Aorta (tissue), 5 donors: ENCODE results near the gene DNAH8. TPM values are rescaled to one million over a fixed set of nuclear protein-coding genes. Genes with fewer than 3 reads are reported as not detected.

Experiments used
- ATAC-seq: fragments of 200-7000 bp; cut with Tn5 transposase; one replicate; pipeline ENCODE4 v1.9.1; 2022; ENCODE audit warnings: moderate library complexity; ENCODE audit not compliant: low FRiP score
- DNase-seq, 2 donors: peaks; one replicate each; pipeline ENCODE4 v3.0.0-alpha.2; 2020
- H3K27ac ChIP-seq, 2 donors: one replicate each; pipeline ENCODE4 v1.5.1; 2013; ENCODE audit warnings: low read length in 2 of 2, mild to moderate bottlenecking in 2 of 2, moderate library complexity in 2 of 2, control low read depth in 1 of 2, inconsistent platforms in 1 of 2, low read depth in 1 of 2
- H3K27me3 ChIP-seq, 2 donors: one replicate each; pipeline ENCODE4 v1.6.1; 2013; ENCODE audit warnings: control low read depth in 1 of 2, low read length in 1 of 2, mild to moderate bottlenecking in 1 of 2, moderate library complexity in 1 of 2; ENCODE audit not compliant: insufficient read depth in 2 of 2, control insufficient read depth in 1 of 2
- H3K36me3 ChIP-seq, 2 donors: one replicate each; pipeline ENCODE4 v1.6.1; 2013; ENCODE audit warnings: control low read depth in 1 of 2, low read length in 1 of 2, mild to moderate bottlenecking in 1 of 2; ENCODE audit not compliant: insufficient read depth in 2 of 2, control insufficient read depth in 1 of 2
- H3K4me1 ChIP-seq, 2 donors: one replicate each; pipeline ENCODE4 v1.6.1; 2013; ENCODE audit warnings: low read length in 2 of 2, control low read depth in 1 of 2, mild to moderate bottlenecking in 1 of 2, moderate library complexity in 1 of 2; ENCODE audit not compliant: insufficient read depth in 2 of 2, control insufficient read depth in 1 of 2
- H3K4me3 ChIP-seq, 2 donors: one replicate each; pipeline ENCODE4 v1.5.1; 2013; ENCODE audit warnings: low read length in 2 of 2, control low read depth in 1 of 2, mild to moderate bottlenecking in 1 of 2
- H3K9me3 ChIP-seq: one replicate; pipeline ENCODE4 v1.6.1; 2013; ENCODE audit warnings: mild to moderate bottlenecking, low read length; ENCODE audit not compliant: control insufficient read depth
- WGBS, 2 donors: extraction: QIAGEN DNeasy Blood & Tissue Kit; methylation state at CpG; one replicate each; pipeline ENCODE4 v1.1.7; 2013; 5-methylcytosine and 5-hydroxymethylcytosine counted together
- intact Hi-C, 2 donors: fragments of 100-400 bp; cut with DNase I; formaldehyde crosslinking; loops; one replicate each; pipeline versions ENCODE4 v1.14.2 to v1.15.0; 2022
- polyA plus RNA-seq, 2 donors: library from polyadenylated mRNA; stranded (reverse); fragments of 200-250 nt; gene quantifications; one replicate each; pipeline ENCODE4 v1.2.3, GENCODE V29; 2013
- total RNA-seq, 2 donors: library from RNA; stranded (reverse); fragmentation: NEBNext Ultra II Directional; extraction: Animal tissue kit (Norgen Biotek cat#: 25700); gene quantifications; one replicate each; pipeline ENCODE4 v1.2.1, GENCODE V29; 2021
- donor health status: healthy with polysubstance abuse.
- donor health status: Bipolar disorder and iron deficiency.
- donor health status: DM: no; HTN: no; CAD: no.
- donor health status: DM: no; HTN: no; CAD: no.
- donor health status: DM: yes; HTN: yes; CAD: no.

The DNAH8 gene
- total and polyA plus RNA-seq, 4 donors: under 0.01 to 0.03 (median 0.03) TPM; not detected in 1

- H3K9me3 ChIP-seq: no peaks in the 10 kb centered on the region
- ATAC-seq (no peak), DNase-seq (peak in 1 of 2 donors; percentile 36)
- no peak overlapping the region for H3K27ac ChIP-seq
- no peaks in the 10 kb centered on the region for H3K27me3 ChIP-seq
- no peaks in the 10 kb centered on the region for H3K4me1 ChIP-seq
- intact Hi-C loops: no loop called here
- no peak overlapping the region for H3K4me3 ChIP-seq
- H3K36me3 ChIP-seq: no peaks in the 10 kb centered on the region
- 77 to 85% methylated on average over 9 of the region's 9 CpGs for WGBS, 2 donors
These were observed 339.5 kb downstream of the DNAH8 start for GRCh38 chr6:39054577-39055142.

- intact Hi-C loops: no loop called here
- H3K27ac ChIP-seq: no peak overlapping the region
- WGBS, 2 donors: 76 to 88% methylated on average over 7 of the region's 7 CpGs
- no peaks in the 10 kb centered on the region for H3K36me3 ChIP-seq
- H3K4me1 ChIP-seq: no peaks in the 10 kb centered on the region
- H3K27me3 ChIP-seq: no peaks in the 10 kb centered on the region
- no peak overlapping the region for H3K4me3 ChIP-seq
- H3K9me3 ChIP-seq: no peaks in the 10 kb centered on the region
- ATAC-seq (no peak), DNase-seq (no peak)
These were observed 340.6 kb downstream of the DNAH8 start for GRCh38 chr6:39055661-39056060.

- Histone ChIP-seq H3K9me3 (no peaks in the 10 kb centered on the region), H3K4me3 (no peak overlapping the region), H3K36me3 (no peaks in the 10 kb centered on the region), H3K4me1 (no peaks in the 10 kb centered on the region), H3K27ac (no peak overlapping the region), H3K27me3 (no peaks in the 10 kb centered on the region)
- intact Hi-C loops: no loop called here
- ATAC-seq (no peak), DNase-seq (no peak)
- WGBS, 2 donors: 90 to 97% methylated on average over 5 of the region's 5 CpGs
These were observed 341.1 kb downstream of the DNAH8 start for GRCh38 chr6:39056191-39056590.

- ATAC-seq: no peak
- intact Hi-C loops: no loop called here
- no peak overlapping the region for H3K4me3 ChIP-seq
- H3K4me1 ChIP-seq: no peaks in the 10 kb centered on the region
- WGBS, 2 donors: 83% methylated on average over 9 of the region's 9 CpGs
- H3K27ac ChIP-seq: no peak overlapping the region
- H3K27me3 ChIP-seq: no peaks in the 10 kb centered on the region
- no peaks in the 10 kb centered on the region for H3K9me3 ChIP-seq
- no peaks in the 10 kb centered on the region for H3K36me3 ChIP-seq
- DNase-seq: no peak
These were observed 341.6 kb downstream of the DNAH8 start for GRCh38 chr6:39056681-39057080.

GRCh38 chr6:39057251-39058155 lies 342.4 kb downstream of the DNAH8 start:
- WGBS, 2 donors: 73 to 75% methylated on average over 17 of the region's 17 CpGs
- ATAC-seq: no peak
- no peaks in the 10 kb centered on the region for H3K9me3 ChIP-seq
- H3K4me3 ChIP-seq: no peak overlapping the region
- no peaks in the 10 kb centered on the region for H3K4me1 ChIP-seq
- intact Hi-C loops: no loop called here
- no peak overlapping the region for H3K27ac ChIP-seq
- no peak for DNase-seq
- H3K36me3 ChIP-seq: no peaks in the 10 kb centered on the region
- H3K27me3 ChIP-seq: no peaks in the 10 kb centered on the region

- no peaks in the 10 kb centered on the region for H3K36me3 ChIP-seq
- 80 to 92% methylated on average over 6 of the region's 6 CpGs for WGBS, 2 donors
- ATAC-seq (no peak), DNase-seq (no peak)
- intact Hi-C loops: no loop called here
- H3K27me3 ChIP-seq: no peaks in the 10 kb centered on the region
- H3K27ac ChIP-seq: no peak overlapping the region
- no peaks in the 10 kb centered on the region for H3K9me3 ChIP-seq
- H3K4me1 ChIP-seq: no peaks in the 10 kb centered on the region
- no peak overlapping the region for H3K4me3 ChIP-seq
These were observed 343.5 kb downstream of the DNAH8 start for GRCh38 chr6:39058471-39059147.

- Histone ChIP-seq H3K27ac (no peak overlapping the region), H3K36me3 (no peaks in the 10 kb centered on the region), H3K4me1 (no peaks in the 10 kb centered on the region), H3K9me3 (no peaks in the 10 kb centered on the region), H3K27me3 (no peaks in the 10 kb centered on the region), H3K4me3 (no peak overlapping the region)
- ATAC-seq (no peak), DNase-seq (no peak)
- WGBS, 2 donors: 64 to 75% methylated on average over 13 to 14 of the region's 14 CpGs
- intact Hi-C loops: no loop called here
These were observed 344.6 kb downstream of the DNAH8 start for GRCh38 chr6:39059496-39060310.

GRCh38 chr6:39060467-39061160 lies 345.5 kb downstream of the DNAH8 start:
- no peaks in the 10 kb centered on the region for H3K27me3 ChIP-seq
- peak in 1 of 2 donors; percentile 35 for DNase-seq
- no peaks in the 10 kb centered on the region for H3K36me3 ChIP-seq
- intact Hi-C loops: no loop called here
- no peak overlapping the region for H3K27ac ChIP-seq
- WGBS, 2 donors: 83 to 84% methylated on average over 7 of the region's 7 CpGs
- no peak overlapping the region for H3K4me3 ChIP-seq
- no peaks in the 10 kb centered on the region for H3K9me3 ChIP-seq
- H3K4me1 ChIP-seq: no peaks in the 10 kb centered on the region
- no peak for ATAC-seq
